ENCODE results near the gene OLFML3.

The OLFML3 gene

DNA sequence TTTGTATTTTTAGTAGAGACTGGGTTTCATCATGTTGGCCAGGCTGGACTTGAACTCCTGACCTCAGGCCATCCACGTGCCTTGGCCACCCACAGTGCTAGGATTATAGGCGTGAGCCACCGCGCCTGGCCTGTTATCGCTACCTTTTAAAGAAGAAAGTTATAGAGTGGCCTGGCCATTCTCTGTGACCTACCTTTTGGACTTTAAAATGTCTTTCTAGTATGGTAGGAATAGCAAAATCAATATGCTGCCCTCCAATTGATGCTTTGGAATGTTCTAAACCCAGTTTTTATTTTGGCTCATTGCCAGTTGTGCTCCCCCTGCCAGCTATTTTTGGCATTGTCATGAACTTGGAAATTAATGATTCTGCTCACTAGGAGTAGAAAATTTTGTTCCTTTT, 30.3 kb upstream of the OLFML3 start:
- DNase-seq = no peak

- no peak for DNase-seq
Measured at GRCh38 chr1:113950908-113951307, 28.4 kb upstream of the OLFML3 start.

GRCh38 chr1:113951719-113952118, 27.6 kb upstream of the OLFML3 start:
- DNase-seq = no peak

DNA sequence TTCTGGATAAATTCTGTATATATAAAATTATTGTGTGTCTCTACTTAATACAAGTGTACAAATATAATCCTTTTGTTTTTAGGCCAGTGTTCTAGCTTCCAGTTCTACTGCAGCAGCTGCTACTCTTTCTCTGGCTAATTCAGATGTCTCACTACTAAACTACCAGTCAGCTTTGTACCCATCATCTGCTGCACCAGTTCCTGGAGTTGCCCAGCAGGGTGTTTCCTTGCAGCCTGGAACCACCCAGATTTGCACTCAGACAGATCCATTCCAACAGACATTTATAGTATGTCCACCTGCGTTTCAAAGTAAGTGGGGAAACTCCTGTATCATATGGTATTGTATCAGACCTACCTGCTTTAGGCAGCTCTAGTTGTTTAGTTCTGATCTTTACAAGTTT, 21.3 kb upstream of the OLFML3 start:
- DNase-seq = no peak

DNA sequence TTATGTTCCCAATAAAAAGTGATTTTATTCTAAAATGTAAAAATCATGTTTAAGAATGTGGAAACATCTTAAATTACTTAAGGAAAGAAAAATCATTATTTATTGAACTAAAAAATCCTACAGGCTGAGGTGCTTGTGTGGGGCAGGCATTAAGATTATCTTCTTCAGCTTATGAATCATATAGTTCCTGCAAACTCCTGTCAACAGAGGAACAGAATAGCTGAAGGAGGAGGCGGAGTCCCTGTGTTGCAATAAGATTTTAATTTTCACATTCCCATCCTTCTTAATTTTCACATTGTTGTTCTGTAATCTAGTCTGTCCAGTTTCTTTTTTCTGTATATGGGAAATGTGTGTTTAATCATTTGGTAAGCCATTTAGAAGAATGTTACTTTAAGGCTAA, 20.6 kb upstream of the OLFML3 start:
- DNase-seq = no peak

DNA sequence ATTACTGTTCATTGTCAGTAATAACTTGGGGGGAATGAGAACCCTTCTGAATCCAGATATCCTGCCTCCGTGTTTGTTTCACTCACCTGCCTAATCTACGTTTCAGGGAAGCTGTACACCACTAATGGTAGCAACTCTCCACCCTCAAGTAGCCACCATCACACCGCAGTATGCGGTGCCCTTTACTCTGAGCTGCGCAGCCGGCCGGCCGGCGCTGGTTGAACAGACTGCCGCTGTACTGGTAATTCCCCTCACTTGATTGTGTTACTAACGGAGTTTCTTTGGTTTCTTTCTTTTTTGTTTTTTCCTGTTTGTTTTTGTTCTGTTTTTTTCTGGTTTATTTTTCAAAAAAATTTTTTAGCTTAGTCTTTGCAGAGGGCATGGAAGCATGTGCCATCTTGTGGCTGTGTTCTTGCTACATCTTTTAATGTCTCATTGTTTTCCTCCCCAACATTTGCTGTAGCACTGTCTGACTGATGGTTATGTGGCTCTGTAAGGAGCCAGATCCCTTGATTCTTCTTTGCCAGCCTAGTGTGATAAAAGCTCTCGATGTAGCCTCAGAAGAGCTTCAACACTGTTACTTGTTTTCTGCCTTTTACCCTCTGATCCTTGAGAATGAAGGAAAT, 15.9 kb upstream of the OLFML3 start:
- peak in 1 of 5 experiments; percentile 49 for DNase-seq

DNA sequence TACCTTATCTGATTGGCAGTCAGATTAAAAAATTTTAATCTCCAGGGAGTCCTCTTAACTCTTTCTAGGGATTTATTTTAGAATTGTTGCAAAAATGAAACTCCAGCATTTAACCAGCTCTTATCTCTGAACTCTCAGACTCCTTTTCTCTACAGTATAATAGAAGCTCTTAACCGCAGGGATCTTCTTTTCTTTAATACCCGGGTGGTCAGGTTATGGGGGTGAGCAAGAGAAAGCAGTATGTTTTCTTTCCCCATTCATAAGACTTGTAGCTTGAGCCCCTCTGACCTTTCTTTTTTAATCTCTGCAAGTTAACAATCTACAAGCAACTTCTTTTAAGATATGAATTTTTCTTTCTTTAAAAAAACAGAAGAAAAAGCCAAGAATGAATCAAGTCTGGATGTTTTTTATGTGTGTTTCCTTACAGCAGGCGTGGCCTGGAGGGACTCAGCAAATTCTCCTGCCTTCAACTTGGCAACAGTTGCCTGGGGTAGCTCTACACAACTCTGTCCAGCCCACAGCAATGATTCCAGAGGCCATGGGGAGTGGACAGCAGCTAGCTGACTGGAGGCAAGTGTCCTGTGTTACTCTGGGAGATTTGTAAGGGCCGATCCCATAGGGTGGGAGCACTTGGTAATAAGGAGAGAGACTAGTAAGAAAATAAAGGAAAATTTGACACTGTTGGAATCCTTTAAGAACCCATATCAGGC, 13.4 kb upstream of the OLFML3 start:
- no peak for DNase-seq

DNA sequence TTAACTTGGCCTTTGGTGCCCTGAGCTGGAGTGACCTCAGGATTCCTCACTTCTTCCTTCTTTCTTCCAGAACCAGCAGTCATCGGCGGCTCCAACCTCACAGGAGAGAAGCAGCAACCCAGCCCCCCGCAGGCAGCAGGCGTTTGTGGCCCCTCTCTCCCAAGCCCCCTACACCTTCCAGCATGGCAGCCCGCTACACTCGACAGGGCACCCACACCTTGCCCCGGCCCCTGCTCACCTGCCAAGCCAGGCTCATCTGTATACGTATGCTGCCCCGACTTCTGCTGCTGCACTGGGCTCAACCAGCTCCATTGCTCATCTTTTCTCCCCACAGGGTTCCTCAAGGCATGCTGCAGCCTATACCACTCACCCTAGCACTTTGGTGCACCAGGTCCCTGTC, 6.3 kb upstream of the OLFML3 start:
- no peak for DNase-seq

DNA sequence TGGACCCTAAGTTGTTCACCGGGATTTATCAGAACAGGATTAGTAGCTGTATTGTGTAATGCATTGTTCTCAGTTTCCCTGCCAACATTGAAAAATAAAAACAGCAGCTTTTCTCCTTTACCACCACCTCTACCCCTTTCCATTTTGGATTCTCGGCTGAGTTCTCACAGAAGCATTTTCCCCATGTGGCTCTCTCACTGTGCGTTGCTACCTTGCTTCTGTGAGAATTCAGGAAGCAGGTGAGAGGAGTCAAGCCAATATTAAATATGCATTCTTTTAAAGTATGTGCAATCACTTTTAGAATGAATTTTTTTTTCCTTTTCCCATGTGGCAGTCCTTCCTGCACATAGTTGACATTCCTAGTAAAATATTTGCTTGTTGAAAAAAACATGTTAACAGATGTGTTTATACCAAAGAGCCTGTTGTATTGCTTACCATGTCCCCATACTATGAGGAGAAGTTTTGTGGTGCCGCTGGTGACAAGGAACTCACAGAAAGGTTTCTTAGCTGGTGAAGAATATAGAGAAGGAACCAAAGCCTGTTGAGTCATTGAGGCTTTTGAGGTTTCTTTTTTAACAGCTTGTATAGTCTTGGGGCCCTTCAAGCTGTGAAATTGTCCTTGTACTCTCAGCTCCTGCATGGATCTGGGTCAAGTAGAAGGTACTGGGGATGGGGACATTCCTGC, 3.9 kb upstream of the OLFML3 start:
- DNase-seq = peak in 1 of 5 experiments; percentile 71

DNA sequence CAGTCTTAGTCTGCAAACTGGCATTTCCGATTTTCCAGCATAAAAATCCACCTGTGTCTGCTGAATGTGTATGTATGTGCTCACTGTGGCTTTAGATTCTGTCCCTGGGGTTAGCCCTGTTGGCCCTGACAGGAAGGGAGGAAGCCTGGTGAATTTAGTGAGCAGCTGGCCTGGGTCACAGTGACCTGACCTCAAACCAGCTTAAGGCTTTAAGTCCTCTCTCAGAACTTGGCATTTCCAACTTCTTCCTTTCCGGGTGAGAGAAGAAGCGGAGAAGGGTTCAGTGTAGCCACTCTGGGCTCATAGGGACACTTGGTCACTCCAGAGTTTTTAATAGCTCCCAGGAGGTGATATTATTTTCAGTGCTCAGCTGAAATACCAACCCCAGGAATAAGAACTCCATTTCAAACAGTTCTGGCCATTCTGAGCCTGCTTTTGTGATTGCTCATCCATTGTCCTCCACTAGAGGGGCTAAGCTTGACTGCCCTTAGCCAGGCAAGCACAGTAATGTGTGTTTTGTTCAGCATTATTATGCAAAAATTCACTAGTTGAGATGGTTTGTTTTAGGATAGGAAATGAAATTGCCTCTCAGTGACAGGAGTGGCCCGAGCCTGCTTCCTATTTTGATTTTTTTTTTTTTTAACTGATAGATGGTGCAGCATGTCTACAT, 2.5 kb upstream of the OLFML3 start:
- peak in 1 of 5 experiments; percentile 14 for DNase-seq

DNA sequence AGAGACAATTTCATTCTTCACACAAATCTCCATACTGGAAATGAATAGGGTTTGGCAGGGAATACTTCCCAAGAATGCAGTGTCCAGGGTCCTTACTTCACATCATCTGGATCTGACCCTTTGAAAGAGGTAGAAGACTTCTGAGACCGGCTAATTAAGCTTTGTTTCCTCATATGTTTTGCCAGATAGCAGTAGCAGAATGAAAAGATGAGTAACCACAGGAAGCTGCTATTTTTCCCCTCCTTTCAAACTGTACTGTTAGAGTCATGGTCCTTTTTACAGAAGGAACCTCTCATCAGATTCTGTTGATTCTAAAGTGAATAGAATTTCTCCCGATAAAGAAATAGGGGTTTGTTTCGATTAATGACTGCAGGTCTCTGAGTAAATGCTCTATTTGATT, 1.4 kb upstream of the OLFML3 start:
- DNase-seq = no peak

DNA sequence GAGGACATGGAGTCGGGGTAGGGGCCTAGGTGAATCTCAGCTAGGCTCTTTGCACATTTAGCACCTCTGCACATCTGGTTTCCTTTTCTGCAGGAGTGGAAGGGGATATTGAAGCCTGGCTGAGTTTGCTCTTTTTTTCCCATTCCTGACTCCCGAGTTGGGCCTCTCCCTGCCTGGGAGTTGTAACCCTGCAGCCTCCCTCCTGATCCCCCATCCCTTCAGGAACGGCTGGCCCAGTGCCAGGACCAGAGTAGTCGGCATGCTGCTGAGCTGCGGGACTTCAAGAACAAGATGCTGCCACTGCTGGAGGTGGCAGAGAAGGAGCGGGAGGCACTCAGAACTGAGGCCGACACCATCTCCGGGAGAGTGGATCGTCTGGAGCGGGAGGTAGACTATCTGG, 836 bp downstream of the OLFML3 start:
- no peak for DNase-seq

DNA sequence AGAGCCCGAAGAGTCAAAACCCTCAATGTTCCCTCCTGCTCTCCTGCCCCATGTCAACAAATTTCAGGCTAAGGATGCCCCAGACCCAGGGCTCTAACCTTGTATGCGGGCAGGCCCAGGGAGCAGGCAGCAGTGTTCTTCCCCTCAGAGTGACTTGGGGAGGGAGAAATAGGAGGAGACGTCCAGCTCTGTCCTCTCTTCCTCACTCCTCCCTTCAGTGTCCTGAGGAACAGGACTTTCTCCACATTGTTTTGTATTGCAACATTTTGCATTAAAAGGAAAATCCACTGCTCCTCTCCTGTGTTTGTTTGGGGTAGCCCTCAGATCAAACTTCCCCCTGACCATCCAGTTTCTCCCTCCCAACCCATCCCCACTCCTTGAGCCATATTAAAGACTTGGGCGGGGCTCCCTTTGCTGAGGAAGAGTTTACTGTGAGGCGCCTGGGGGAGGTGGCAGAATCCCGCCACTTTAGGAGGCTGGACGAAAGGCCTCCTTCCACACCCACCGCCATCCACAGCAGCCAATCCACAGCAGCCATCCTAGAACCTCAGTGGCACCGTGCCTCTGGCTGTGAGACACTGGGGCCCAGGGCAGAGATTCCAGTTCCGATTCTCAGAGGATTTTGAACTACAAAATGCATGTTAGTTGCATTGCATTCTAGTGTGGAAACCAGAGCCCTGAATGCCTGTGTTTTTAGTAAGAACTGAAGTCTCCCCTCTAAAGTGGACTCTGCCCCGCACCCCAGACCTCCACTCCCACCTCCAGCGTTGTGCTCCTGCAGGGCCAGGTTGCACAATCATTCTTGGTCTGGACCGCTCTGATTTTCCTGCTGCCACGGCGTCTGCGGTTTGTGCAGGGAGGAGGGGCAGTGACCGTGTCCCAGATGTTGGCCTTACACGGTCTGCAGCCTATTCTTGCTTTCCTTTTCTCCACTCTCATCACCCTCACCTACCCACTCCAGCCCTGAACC, 3.0 kb downstream of the OLFML3 start:
- DNase-seq = no peak

DNA sequence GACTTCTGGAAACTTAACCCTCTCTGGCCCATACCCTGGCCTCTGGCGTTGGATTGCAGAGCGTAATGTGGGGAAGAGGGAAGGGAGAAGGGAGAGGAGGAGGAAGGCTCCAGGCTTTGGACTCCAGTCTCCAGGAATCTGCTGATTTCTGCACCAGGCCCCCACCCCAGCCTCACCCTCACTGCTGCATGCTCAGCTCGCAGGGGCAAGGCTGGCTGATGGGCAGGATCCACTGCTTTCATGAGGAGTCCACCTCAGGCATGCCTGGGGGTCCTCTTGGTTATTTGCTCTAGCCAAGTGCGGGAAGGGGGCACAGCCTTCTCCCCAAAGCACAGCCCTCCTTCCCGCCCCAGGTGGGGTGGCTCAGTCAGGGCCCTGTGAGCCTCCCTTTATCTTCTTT, 3.7 kb downstream of the OLFML3 start:
- DNase-seq = no peak

GRCh38 chr1:113983391-113983790, 4.1 kb downstream of the OLFML3 start:
- no peak for DNase-seq

GRCh38 chr1:113983826-113984225, 4.6 kb downstream of the OLFML3 start:
- no peak for DNase-seq

DNA sequence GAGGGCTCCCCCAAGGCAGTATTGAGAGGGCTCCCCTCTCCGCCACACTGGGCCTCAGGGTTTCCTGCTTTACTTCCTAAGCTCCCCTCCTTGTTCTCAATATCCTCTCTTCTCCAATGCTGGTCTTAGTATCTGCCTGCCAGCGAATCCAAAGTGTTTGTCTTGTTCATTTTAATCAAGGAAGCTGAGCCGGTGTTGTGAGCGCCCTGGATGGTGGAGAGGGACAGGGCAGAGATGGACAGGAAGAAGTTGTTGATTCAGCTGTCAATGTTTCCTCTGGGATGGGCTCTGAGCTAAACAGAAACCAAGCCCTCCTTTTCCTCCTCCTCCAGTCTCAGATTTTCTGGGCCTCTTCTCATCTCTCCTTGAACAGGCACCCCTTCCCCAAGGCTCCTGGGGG, 5.4 kb downstream of the OLFML3 start:
- no peak for DNase-seq

GRCh38 chr1:113986802-113987201, 7.5 kb downstream of the OLFML3 start:
- no peak for DNase-seq

- no peak for DNase-seq
Measured at GRCh38 chr1:113987259-113987658, 8.0 kb downstream of the OLFML3 start.

DNA sequence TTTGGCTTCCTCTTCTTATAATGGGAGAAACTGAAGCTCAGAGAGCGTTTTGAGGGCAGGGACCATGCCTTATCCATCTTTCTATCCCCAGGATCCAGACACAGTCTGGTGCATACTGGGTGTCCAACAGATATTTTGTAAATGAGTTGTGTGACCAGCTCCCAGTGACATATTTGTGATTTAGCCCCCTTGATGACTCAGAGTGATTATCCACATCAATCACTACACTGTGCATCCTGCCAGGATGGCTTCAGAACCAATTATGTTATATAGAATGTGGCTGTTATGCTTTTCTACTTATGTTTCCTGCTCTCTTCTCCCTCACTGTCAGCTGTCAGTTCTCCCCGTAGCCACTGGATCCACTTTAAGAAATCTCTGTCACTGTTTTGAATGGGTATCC, 11.3 kb downstream of the OLFML3 start:
- no peak for DNase-seq

GRCh38 chr1:113990961-113991360, 11.7 kb downstream of the OLFML3 start:
- DNase-seq = no peak

- DNase-seq = no peak
Measured at GRCh38 chr1:113991467-113991997, 12.3 kb downstream of the OLFML3 start.

All from T-helper 2 cell (primary cell).